HG02852 (cell line): ENCODE results near the gene SNX24.
"Not testable (repeated sequence)": the region's sequence is repeated elsewhere in the genome, so short reads cannot be mapped to it uniquely, and the experiment has no call there.

Experiments
- ATAC-seq: cut with Tn5 transposase; IDR thresholded peaks from one replicate; pipeline ENCODE4 v1.9.1; 2021; ENCODE audit warnings: mild to moderate bottlenecking, moderate library complexity; ENCODE audit not compliant: unreplicated experiment

The SNX24 gene

GRCh38 chr5:122845229-122846050 lies at the start of gene SNX24:
SNX24 (plus strand) TSS chr5:122845613; CDS start chr5:122845634, 21 bp downstream.
- ATAC-seq, result peak; percentile 78

- no peak for ATAC-seq
These were observed 39.9 kb upstream of the SNX24 start for GRCh38 chr5:122805481-122805880.

GRCh38 chr5:122810405-122810804 lies 35.0 kb upstream of the SNX24 start:
- no peak for ATAC-seq

GRCh38 chr5:122815218-122815767 lies 30.1 kb upstream of the SNX24 start:
- no peak for ATAC-seq

GRCh38 chr5:122816756-122817155 lies 28.7 kb upstream of the SNX24 start:
- ATAC-seq, result no peak

- ATAC-seq, result no peak
These were observed 13.4 kb upstream of the SNX24 start for GRCh38 chr5:122831984-122832383.

GRCh38 chr5:122835681-122836080 lies 9.7 kb upstream of the SNX24 start:
- no peak for ATAC-seq

GRCh38 chr5:122836947-122837346 lies 8.5 kb upstream of the SNX24 start:
- no peak for ATAC-seq

- ATAC-seq, result no peak
These were observed 5.7 kb upstream of the SNX24 start for GRCh38 chr5:122839731-122840130.

- no peak for ATAC-seq
These were observed 3.3 kb upstream of the SNX24 start for GRCh38 chr5:122842016-122842580.

GRCh38 chr5:122844136-122844909 lies 1.1 kb upstream of the SNX24 start:
- no peak for ATAC-seq

GRCh38 chr5:122844910-122845228 lies 544 bp upstream of the SNX24 start:
- peak; percentile 44 for ATAC-seq

GRCh38 chr5:122846051-122846550 lies 688 bp downstream of the SNX24 start:
- ATAC-seq, result no peak

GRCh38 chr5:122847687-122848081 lies 2.3 kb downstream of the SNX24 start:
- no peak for ATAC-seq

GRCh38 chr5:122849771-122850170 lies 4.4 kb downstream of the SNX24 start:
- no peak for ATAC-seq

GRCh38 chr5:122857538-122857937 lies 12.1 kb downstream of the SNX24 start:
- not testable (repeated sequence) for ATAC-seq

GRCh38 chr5:122858451-122858850 lies 13.0 kb downstream of the SNX24 start:
- ATAC-seq, result no peak

- no peak for ATAC-seq
These were observed 17.8 kb downstream of the SNX24 start for GRCh38 chr5:122863240-122863639.

- no peak for ATAC-seq
These were observed 18.3 kb downstream of the SNX24 start for GRCh38 chr5:122863721-122864120.

- ATAC-seq, result no peak
These were observed 19.0 kb downstream of the SNX24 start for GRCh38 chr5:122864400-122864799.

GRCh38 chr5:122864842-122865241 lies 19.4 kb downstream of the SNX24 start:
- ATAC-seq, result no peak
